ENCODE data around the gene MAP6D1. TPM values are rescaled to one million over a fixed set of nuclear protein-coding genes. Genes with fewer than 3 reads are reported as not detected.

Gene MAP6D1
- polyA plus RNA-seq, 1 donor from 2014 or later, result 3.1 TPM

DNA sequence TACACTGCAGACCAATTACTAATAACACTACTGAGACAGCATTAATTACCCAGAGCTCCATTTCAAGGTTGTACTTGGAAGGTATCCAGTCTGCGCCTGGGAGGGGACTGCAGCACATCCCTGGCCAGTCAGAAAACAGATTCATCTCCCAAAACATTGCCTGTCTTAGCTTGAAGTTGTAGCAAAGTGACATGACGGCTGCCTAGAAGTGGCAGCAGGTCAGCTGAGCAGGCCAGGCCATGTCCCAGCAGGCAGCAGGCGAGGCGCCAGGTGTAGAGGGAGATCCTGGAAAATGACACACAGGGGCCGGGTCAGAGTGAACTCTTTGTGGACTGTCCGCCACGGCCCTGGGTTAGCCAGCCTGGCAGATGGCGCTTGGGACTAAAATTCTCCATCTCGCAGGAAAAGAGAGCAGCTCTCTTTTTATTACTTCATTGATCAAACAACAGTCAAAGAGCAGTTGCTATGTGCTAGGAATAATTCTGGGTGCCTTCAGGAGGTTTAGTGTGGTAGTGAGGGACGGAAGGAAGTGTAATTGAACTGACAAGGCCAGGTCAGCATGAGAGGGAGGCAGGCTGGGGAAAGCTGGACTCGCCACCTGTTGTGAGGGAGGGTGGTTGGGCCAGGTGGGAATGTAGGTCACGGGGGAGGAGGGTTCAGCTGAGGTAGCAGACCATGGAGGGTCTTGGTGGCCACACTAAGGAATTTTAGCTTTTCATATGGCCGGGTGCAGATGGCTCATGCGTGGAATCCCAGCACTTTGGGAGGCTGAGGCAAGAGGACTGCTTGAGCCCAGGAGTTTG lies 1.3 kb upstream of the MAP6D1 start:
- Histone ChIP-seq H2AFZ (ENCODE audit: low read depth, low read length) (no peak overlapping the region), H3K27me3 (ENCODE audit: insufficient read depth, low read depth, low read length) (peaks cover 16% of the 10 kb centered on the region), H3F3A (ENCODE audit: insufficient read depth, low read length, poor library complexity, severe bottlenecking) (no peaks in the 10 kb centered on the region), H3K9ac (ENCODE audit: low read length) (no peak overlapping the region), H3K79me2 (replicated peaks; ENCODE audit: insufficient read depth, low read length) (no peaks in the 10 kb centered on the region), H3K4me3 (ENCODE audit: low read length) (no peak overlapping the region), H3K9me3 (ENCODE audit: low read length) (no peaks in the 10 kb centered on the region), H3K27ac (ENCODE audit: low read length) (no peak overlapping the region), H3K9me2 (ENCODE audit: insufficient read depth, low read length) (no peaks in the 10 kb centered on the region), H3K36me3 (ENCODE audit: insufficient read depth, low read length) (no peaks in the 10 kb centered on the region), H3K4me2 (ENCODE audit: low read length) (no peak overlapping the region), H4K20me1 (ENCODE audit: insufficient read depth) (no peaks in the 10 kb centered on the region)
- no peak for TF ChIP-seq POLR2AphosphoS5 (IDR thresholded peaks at IDR 0.05)
- TF ChIP-seq EZH2 (IDR thresholded peaks at IDR 0.05; ENCODE audit: borderline replicate concordance, insufficient read depth, low read length, poor library complexity, severe bottlenecking), result no peak
- no peak for TF ChIP-seq RAD21 (conservative IDR thresholded peaks at IDR 0.05)
- TF ChIP-seq SMC3 (conservative IDR thresholded peaks at IDR 0.05; ENCODE audit: poor library complexity), result no peak
- TF ChIP-seq, protein P1, sequence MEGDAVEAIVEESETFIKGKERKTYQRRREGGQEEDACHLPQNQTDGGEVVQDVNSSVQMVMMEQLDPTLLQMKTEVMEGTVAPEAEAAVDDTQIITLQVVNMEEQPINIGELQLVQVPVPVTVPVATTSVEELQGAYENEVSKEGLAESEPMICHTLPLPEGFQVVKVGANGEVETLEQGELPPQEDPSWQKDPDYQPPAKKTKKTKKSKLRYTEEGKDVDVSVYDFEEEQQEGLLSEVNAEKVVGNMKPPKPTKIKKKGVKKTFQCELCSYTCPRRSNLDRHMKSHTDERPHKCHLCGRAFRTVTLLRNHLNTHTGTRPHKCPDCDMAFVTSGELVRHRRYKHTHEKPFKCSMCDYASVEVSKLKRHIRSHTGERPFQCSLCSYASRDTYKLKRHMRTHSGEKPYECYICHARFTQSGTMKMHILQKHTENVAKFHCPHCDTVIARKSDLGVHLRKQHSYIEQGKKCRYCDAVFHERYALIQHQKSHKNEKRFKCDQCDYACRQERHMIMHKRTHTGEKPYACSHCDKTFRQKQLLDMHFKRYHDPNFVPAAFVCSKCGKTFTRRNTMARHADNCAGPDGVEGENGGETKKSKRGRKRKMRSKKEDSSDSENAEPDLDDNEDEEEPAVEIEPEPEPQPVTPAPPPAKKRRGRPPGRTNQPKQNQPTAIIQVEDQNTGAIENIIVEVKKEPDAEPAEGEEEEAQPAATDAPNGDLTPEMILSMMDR (IDR thresholded peaks at IDR 0.05; ENCODE audit: poor library complexity, severe bottlenecking), result no peak
- TF ChIP-seq EP300 (conservative IDR thresholded peaks at IDR 0.05; ENCODE audit: poor library complexity, severe bottlenecking), result no peak
- TF ChIP-seq, protein P2, sequence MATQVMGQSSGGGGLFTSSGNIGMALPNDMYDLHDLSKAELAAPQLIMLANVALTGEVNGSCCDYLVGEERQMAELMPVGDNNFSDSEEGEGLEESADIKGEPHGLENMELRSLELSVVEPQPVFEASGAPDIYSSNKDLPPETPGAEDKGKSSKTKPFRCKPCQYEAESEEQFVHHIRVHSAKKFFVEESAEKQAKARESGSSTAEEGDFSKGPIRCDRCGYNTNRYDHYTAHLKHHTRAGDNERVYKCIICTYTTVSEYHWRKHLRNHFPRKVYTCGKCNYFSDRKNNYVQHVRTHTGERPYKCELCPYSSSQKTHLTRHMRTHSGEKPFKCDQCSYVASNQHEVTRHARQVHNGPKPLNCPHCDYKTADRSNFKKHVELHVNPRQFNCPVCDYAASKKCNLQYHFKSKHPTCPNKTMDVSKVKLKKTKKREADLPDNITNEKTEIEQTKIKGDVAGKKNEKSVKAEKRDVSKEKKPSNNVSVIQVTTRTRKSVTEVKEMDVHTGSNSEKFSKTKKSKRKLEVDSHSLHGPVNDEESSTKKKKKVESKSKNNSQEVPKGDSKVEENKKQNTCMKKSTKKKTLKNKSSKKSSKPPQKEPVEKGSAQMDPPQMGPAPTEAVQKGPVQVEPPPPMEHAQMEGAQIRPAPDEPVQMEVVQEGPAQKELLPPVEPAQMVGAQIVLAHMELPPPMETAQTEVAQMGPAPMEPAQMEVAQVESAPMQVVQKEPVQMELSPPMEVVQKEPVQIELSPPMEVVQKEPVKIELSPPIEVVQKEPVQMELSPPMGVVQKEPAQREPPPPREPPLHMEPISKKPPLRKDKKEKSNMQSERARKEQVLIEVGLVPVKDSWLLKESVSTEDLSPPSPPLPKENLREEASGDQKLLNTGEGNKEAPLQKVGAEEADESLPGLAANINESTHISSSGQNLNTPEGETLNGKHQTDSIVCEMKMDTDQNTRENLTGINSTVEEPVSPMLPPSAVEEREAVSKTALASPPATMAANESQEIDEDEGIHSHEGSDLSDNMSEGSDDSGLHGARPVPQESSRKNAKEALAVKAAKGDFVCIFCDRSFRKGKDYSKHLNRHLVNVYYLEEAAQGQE (IDR thresholded peaks at IDR 0.05; ENCODE audit: borderline replicate concordance), result no peak
- no peak for TF ChIP-seq MXI1 (conservative IDR thresholded peaks at IDR 0.05; ENCODE audit: poor library complexity, severe bottlenecking)
- no peak for TF ChIP-seq TAF1 (IDR thresholded peaks at IDR 0.05; ENCODE audit: low read depth)

DNA sequence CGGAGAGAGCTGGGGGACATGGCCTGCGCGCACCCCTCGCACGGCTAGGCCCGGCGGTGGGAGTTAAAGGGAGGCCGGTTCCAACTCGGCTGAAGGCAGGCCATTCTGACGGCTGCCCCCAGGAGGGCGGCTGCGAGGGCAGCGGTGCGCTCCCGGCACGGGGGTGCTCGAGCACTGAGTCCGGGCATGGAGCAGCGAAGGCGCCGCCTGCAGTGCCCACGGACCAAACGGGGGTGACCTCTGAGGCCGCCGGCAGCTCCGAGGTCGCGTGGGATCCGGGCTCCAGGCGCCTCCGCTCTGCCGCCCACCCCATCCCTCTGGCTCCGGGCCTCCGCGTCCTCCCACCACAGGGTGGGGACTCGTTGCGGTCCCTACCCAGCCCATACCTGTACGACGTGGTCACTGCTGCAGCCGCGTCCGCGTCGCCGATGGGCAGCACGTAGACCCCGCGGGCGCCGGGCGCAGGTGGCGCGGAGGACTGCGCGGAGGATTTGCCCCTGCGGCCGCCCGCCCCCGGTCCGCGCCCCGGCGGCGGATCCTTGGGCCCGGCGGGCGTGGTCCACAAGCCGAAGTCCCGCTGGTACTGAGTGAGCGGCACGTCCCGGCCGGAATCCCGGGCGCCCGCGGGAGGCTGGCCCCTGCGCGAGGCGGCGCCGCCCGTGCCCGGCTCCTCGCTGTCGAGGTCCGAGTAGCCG lies 469 bp downstream of the MAP6D1 start:
- no peaks in the 10 kb centered on the region for H4K20me1 ChIP-seq (ENCODE audit: insufficient read depth)
- peak overlapping the region; percentile 29 for H3K9ac ChIP-seq (ENCODE audit: low read length)
- no peaks in the 10 kb centered on the region for H3F3A ChIP-seq (ENCODE audit: insufficient read depth, low read length, poor library complexity, severe bottlenecking)
- TF ChIP-seq TAF1 (IDR thresholded peaks at IDR 0.05; ENCODE audit: low read depth), result no peak
- TF ChIP-seq POLR2AphosphoS5 (IDR thresholded peaks at IDR 0.05), result no peak
- TF ChIP-seq, protein P2 (IDR thresholded peaks at IDR 0.05; ENCODE audit: borderline replicate concordance), result no peak
- TF ChIP-seq RAD21 (conservative IDR thresholded peaks at IDR 0.05), result no peak
- TF ChIP-seq MXI1 (conservative IDR thresholded peaks at IDR 0.05; ENCODE audit: poor library complexity, severe bottlenecking), result no peak
- no peak for TF ChIP-seq EZH2 (IDR thresholded peaks at IDR 0.05; ENCODE audit: borderline replicate concordance, insufficient read depth, low read length, poor library complexity, severe bottlenecking)
- TF ChIP-seq, protein P1 (IDR thresholded peaks at IDR 0.05; ENCODE audit: poor library complexity, severe bottlenecking), result no peak
- no peak for TF ChIP-seq EP300 (conservative IDR thresholded peaks at IDR 0.05; ENCODE audit: poor library complexity, severe bottlenecking)
- TF ChIP-seq SMC3 (conservative IDR thresholded peaks at IDR 0.05; ENCODE audit: poor library complexity), result no peak
- peaks cover 16% of the 10 kb centered on the region for H3K27me3 ChIP-seq (ENCODE audit: insufficient read depth, low read depth, low read length)
- H3K4me3 ChIP-seq (ENCODE audit: low read length), result peak overlapping the region; percentile 66
- no peak overlapping the region for H2AFZ ChIP-seq (ENCODE audit: low read depth, low read length)
- no peak overlapping the region for H3K27ac ChIP-seq (ENCODE audit: low read length)
- no peaks in the 10 kb centered on the region for H3K36me3 ChIP-seq (ENCODE audit: insufficient read depth, low read length)
- H3K4me2 ChIP-seq (ENCODE audit: low read length), result no peak overlapping the region
- no peaks in the 10 kb centered on the region for H3K9me3 ChIP-seq (ENCODE audit: low read length)
- H3K79me2 ChIP-seq (replicated peaks; ENCODE audit: insufficient read depth, low read length), result no peaks in the 10 kb centered on the region
- no peaks in the 10 kb centered on the region for H3K9me2 ChIP-seq (ENCODE audit: insufficient read depth, low read length)

All from neural cell (in vitro differentiated cells).